GM21381 (cell line): ENCODE results near the gene SMIM30.

Source experiments
- ATAC-seq: cut with Tn5 transposase; IDR thresholded peaks from one replicate; pipeline ENCODE4 v1.9.1; 2021; ENCODE audit warnings: mild to moderate bottlenecking, moderate library complexity; ENCODE audit not compliant: unreplicated experiment

The SMIM30 gene

DNA sequence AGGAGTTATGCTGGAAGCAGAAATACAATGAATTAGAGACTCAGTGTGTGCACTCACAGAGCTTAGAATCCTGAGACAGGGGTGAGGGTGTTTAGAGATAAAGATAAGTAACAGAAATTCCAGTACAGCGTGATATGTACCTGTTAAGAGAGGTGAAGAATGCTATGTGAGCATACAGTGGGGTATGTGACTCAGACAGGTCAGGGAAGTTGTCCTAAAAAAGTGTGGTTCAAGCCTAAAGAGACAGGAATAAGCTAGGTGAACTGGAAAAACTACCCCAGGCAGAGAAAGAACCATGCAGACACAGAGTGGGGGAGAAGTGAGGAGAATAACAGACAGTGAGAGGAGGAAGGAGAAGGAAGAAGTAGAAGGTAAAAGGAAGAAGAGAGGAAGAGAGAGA lies 8.6 kb downstream of the SMIM30 start:
- no peak for ATAC-seq

DNA sequence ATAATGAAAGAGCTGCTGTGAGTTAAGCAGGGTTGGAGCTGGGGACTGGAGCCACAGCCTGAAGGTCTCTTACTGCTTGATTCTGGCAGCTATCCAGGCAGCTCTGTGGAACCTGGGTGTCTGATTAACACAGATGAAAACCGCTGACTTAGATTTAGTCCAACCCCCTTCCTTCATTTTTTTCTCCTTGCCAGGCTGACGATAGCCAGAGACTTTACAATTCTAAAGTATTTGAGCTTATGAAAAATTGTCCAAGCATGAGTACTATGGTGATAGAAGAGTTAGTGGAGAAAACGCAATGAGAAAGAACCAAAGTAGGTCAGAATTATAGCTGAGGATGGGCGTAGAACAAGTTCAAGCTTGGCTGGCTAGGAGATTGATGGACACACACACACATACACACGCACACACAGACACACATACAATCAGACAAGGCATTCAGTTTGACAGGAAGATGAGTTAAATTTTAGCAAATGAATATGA lies 18.2 kb downstream of the SMIM30 start:
- ATAC-seq, result no peak

DNA sequence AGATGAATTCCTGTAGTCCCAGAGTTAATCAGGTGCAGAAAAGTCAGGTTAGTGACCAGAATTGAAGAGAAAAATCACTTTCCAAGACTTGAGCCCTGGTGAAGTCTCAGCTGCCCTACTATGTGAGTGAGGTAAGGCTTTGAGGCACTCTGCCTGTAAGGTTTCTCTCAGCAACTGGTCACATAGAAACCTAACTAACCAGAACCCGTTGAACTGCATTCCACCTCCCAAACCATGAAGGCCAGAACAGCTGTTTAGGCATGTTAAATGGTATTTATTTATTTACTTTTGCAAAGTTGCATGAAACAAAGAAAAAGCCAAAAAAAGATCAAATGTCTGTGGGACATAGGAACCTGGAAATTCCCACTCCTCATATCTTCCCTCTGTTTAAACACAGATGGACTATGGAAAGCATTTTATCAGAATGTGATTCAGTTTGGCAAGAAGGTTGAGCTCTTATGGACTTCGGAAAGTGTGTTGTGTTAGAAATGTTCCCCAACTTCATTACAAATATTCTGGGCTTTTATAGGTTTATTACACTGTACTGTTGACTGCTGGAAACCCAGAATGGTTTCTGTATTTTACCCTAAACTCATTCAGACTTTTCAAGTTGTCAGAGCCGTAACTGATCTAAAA lies 19.0 kb downstream of the SMIM30 start:
- no peak for ATAC-seq

DNA sequence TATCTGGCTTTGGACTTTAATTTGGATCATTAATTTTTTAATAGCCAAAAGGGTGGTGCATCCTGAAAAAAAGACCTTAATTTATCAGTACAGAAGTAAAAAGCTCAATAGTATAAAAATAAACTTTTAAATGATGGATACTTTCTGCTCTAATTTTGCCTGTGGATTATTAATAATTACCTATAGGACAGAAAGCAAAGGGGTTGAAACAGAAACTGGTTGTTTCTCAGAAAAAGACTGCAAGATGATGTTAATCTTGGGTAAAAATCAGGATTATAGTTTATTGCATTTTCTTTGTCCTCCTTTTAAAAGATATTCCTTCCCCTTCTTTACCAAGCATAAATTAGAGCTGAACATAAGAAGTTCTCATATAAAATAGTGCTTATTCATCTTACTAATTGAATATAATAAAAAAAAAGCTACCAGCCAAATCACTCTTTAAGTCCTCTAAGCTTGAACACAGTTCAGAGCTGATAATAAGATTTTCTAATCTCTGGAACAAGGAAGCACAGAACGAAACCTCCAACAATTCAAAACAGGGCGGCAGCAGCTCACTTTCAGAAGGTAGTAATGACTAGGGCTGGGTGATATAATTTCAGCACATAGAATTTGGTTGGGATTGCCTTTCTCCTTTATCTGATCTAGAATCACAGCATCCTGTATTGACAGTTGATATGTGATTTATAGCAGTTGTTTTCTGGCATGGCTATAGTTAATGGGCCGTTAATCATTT lies 23.7 kb downstream of the SMIM30 start:
- peak; percentile 47 for ATAC-seq

DNA sequence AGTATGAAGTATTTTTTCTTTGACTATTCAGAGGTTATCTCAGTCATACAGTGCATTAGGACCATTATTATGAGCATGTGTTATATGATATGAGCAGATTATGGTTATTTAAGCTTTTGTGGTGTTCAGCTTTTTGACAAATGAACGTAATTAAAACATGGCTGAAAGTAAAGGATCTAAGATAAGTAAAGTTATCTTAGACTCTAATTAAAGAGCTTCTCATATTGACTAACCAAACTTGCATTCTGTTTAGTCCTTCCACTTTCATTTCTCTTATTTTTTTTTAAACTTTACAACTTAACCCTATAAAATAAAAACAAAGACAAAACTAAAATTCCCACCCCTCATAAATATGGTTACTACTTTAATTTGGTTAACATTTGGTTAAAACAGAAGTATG lies 24.8 kb downstream of the SMIM30 start:
- ATAC-seq, result no peak

DNA sequence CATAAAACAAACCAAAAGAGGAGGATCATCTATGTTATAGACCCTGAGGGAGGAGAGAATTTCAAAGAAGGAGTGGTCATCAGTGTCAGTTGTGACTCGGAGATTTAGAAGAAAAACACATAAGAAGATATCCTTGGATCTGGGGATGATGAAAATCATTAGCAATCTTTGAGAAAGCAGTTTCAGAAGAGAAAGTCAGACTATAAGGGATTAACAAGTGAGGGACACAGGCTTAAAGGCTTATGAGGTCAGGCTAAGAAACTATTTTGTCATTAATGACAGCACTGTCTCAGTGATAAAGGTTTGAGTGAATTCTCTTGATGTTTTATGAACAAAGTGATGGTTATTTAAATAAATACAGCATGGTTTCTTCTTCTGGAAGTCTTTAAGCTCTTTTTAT lies 25.6 kb downstream of the SMIM30 start:
- ATAC-seq, result no peak

DNA sequence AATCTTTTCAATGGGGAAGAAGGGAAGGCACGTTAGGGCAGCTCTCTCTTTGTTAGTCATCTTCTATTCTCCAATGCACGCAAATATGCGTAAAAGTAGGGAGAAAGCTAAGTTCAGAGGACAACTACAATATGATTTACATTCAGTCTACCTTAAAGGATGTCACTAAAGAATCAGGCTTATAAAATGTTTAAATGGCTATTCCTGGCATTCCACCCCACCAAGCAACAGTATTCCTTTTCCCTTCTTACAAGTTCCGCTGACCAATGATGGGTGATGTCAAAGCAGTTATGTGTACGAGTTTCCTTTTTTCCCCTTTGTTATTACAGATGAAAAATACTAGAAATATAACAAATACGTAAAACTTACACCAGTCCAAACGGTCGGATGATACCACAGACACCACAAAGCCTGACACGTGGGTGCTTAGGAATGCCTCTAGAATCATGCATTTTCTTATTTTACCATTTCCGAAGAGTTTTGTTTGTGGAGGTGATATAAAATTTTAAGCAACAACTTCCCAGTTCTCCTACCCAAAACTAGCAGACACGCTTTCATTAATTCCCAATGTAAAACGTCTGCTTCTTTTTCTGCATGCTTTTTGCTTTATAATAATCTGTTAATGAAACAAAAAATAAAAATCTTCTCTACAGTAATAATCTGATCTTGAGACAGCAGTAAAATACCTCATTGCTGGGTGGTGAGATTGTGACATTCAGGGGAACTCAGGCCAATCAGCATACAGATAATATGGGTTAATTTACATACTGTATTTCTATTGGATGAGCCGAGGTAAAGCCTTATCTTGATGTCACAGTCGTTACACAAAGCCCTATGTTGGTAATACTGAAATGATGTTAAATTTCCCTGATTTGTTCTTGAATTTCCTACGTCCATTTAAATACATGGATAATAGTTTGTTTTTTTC lies 31.0 kb downstream of the SMIM30 start:
- ATAC-seq, result no peak

DNA sequence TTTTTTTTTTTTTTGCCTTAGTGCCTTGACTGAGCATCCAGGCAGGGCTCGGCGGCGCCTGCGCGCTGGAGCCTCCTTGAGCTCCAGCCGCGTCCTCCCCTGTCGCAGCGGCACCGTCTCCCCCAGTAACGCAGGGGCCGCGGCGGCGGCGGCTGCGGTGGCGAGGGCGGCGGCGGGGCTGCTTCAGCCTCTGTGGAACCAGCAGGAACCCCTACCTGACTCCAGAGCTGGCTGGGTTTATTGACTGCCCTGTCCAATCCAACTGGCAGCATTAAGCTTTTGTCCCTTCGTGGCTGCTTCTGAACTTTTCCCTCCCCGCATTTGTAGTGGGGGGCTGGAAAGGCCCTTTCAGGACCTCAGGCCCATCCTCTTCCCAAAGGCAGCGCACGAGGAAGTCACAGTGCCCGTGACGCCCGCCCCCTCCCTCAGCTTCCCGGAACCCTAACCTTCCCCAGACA lies 31.9 kb downstream of the SMIM30 start, which contains the start of gene GPR85:
GPR85 (minus strand) TSS at position 397 of the 458 bp plus-strand sequence. CDS start 2,106 bp downstream, outside the sequence.
- peak; percentile 78 for ATAC-seq

DNA sequence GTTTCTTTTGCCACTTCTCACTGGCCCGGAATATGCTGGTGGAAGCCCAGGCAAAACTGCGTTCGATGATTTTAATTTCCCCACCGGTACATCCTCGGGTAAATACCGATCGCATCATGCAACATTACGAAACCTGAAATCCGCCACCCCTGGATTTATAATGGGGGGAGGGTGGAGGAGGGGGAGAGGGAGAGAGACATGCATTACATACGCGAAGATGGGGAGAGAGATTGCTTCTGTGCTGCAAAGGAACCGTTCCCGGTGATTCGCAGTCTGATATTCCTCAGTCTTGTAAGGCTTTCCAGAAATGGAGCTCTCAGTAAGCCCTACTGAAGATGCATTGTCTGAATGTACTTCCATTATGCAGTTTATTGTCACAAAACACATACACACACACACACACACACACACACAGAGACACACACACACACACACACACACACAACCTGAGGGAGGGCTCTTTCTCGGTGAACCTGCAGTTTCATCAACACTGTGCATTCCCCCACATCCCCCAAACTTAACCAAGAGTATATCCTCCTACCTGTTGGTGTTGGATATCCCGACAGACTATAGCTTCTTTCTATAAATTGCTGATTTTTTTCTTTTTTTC lies 32.5 kb downstream of the SMIM30 start:
- peak; percentile 19 for ATAC-seq

DNA sequence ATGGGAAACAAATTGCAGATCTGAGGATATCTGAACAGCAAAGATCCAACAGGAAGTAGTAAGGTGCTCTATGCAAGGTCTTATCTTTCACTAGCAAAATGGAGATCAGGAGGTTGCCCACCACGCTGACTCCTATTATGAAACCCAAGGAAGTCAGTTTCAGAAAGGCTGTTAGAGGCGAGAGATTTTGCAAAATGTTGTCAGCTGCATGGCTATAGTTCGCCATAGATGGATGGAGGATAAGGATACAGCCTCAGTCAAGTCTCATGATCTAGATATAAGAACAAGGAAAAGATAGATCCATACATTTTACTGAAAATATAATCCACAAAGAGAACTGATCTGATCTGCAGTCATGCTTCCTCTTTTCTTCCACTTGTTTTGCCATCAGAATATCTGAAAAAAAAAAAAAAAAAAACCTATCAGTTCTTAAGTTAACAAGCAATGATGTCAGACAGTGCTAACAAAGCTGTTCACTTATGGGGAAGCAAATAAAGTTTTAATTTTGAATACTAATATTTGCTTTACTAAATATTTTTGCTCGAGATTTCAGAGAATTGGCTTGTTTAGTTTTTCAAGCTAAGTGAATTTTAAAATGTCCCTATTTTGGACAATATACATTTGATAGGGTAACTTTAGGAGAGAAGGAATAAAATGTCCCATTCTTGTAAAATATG lies 33.7 kb downstream of the SMIM30 start:
- no peak for ATAC-seq

DNA sequence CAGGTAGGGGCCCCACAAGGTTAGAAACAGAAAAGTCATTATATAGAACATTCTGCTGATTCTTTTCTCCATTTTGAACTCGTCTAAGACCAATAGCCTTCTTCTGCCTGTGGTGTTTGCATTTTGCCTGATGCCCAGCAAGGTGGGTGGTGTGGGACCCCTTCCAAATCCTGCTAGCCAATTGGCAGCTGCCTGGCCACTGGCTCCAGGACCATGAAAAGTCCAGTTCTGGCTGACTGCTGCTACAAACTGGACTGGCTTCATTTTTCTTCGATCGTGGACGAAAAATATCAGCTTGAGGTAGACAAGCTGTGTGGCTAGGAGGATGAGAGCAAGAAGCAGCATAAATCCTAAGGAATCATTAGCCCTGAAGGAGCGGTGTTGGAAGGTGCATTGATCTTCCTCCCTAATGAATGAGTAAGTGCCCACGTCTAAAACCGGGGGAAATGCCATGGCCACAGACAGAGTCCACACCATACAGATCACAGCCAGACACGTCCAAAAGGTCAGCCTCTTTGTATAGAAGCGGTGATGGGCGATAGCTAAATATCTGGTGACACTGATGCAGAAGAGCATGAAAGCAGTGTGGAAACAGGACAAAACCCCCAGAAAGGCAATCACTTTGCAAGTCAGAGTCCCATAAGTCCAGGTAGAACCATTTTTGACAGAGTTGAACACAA lies 34.4 kb downstream of the SMIM30 start:
- no peak for ATAC-seq

DNA sequence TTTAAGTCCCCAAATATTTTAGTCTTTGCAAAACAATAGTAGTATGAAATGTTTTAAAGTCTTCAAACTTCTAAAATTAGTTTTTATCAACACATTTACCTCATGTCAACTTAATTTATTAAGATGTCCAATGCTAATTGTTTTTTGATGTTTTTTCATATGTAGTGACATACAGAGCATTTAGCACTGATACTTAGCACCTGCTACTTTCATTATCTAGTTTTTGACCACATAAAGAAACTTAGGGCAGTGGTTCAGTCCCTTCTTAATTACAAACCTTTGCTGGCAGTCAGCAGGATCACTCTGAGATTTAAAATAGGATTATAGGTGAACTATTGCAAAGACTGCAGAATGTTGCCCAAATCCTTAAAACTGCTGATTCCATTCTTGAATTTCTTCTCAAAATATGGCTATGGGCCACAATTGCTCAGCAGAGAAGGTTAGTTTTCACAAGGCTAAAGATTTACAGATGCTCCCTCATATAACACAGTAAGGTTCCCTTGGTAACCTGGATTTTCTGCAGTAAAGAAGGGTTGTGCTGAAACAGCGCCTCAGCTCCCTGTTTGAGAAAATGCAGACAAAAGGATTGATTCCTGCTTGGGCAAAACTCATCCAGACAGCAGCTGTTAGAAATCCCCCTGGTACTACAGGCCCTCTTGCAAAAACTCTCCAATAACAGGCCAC lies 35.1 kb downstream of the SMIM30 start:
- ATAC-seq, result peak; percentile 40

DNA sequence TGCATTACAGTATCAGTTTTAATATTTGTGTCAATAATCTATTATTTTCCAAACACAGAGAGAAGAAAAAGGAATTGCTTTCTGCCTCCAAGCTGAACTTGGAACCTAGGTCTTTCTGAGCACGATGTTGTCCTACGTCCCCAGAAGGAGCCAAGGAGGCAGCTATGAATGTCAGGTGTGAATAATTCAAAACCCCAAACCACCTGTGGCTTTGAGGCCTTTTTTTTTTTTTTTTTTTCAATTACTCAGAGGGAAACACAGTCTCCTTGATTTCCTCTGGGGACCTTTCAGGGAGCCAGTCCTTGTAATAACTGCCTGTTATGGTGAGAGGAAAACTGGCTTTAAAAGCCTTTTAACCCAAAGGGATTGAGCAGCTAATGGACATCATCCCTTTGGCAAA lies 40.0 kb downstream of the SMIM30 start:
- ATAC-seq, result no peak

DNA sequence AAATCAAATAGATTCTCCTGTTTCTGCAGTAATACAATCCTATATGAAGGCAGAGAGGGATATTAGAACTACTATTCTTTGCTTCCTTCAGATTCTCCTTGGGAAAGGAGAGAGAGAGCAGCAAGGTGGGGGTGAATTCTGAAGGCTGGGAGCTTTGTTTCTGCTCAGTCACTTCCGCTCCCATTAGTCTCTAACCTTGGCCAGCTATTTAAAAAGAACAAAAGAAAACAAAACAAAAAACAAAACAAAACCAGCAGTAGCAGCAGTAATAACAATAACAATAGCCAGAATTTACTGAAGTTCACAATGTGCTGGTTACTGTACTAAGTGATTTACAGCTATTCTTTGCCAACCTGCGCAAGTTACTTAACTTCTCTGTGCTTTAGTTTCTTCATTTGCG lies 41.7 kb downstream of the SMIM30 start:
- ATAC-seq, result no peak

DNA sequence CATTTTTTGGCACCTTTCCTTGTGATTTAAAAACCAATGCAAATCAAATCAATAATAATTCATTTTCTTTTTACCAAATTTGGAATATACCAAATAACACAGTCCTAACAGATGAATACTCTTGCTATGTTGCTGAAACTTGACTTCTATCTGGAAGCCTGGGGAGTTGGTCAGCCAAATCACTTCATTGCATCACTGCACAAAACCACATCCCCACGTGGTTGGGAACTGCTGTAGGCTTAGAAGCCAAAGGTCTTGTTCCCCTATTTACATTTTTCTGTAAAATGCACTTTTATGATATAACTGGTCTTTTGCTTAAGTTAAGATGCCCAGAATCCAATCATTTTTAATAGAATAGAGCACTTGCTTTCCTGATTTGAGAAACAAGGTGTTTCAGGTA lies 46.9 kb downstream of the SMIM30 start:
- no peak for ATAC-seq
